SU-DHL-6 (cell line): Measurements from ENCODE around the gene ACSL6.
A peak's percentile ranks its signal among the peaks of the same experiment; 100 is the strongest.

Source experiments
- H2AFZ ChIP-seq: fragments of 200-600 bp; sonication (generic); 2 replicates; pipeline ENCODE4 v1.6.1; 2014; ENCODE audit warnings: low read depth, mild to moderate bottlenecking, moderate library complexity, mixed read lengths, antibody characterized with exemption, low read length; ENCODE audit not compliant: severe bottlenecking
- H3F3A ChIP-seq: fragments of 200-600 bp; shearing (Covaris generic); 2 replicates; pipeline ENCODE4 v1.6.0; 2016; ENCODE audit warnings: antibody characterized with exemption, mild to moderate bottlenecking; ENCODE audit not compliant: insufficient read depth
- H3K27ac ChIP-seq: fragments of 200-600 bp; sonication (generic); 2 replicates; pipeline ENCODE4 v1.5.1; 2016; ENCODE audit warnings: low read depth, mild to moderate bottlenecking, low read length, moderate library complexity, mixed read lengths
- H3K27me3 ChIP-seq: fragments of 200-600 bp; sonication (generic), shearing (Covaris generic); 2 replicates; pipeline ENCODE4 v1.6.0; 2014; ENCODE audit warnings: mild to moderate bottlenecking, low read length
- H3K36me3 ChIP-seq: fragments of 200-600 bp; sonication (generic); 2 replicates; pipeline ENCODE4 v1.6.1; 2014; ENCODE audit warnings: mild to moderate bottlenecking, low read length, mixed read lengths
- H3K4me2 ChIP-seq: fragments of 300-600, 200-600 bp; shearing (Covaris generic), sonication (generic); 2 replicates; pipeline ENCODE4 v1.6.0; 2014; ENCODE audit warnings: low read length, low read depth, mild to moderate bottlenecking; ENCODE audit not compliant: poor library complexity, severe bottlenecking
- H3K4me3 ChIP-seq: fragments of 200-600 bp; sonication (generic); 2 replicates; pipeline ENCODE4 v1.5.1; 2014; ENCODE audit warnings: antibody characterized with exemption, low read length, mild to moderate bottlenecking, mixed read lengths; ENCODE audit not compliant: insufficient read depth, poor library complexity, severe bottlenecking
- H3K79me2 ChIP-seq: fragments of 200-600 bp; sonication (generic); 2 replicates; pipeline ENCODE4 v1.6.1; 2014; ENCODE audit warnings: mild to moderate bottlenecking, low read length, moderate library complexity; ENCODE audit not compliant: insufficient read depth
- H3K9ac ChIP-seq: fragments of 200-600 bp; sonication (generic); 2 replicates; pipeline ENCODE4 v1.7.0; 2014; ENCODE audit warnings: mild to moderate bottlenecking, low read length
- H3K9me2 ChIP-seq: fragments of 200-600 bp; sonication (generic); replicated peaks from 2 replicates; pipeline ENCODE4 v1.6.1; 2014; ENCODE audit warnings: low read length; ENCODE audit not compliant: insufficient read depth
- H3K9me3 ChIP-seq: fragments of 200-600 bp; sonication (generic); 2 replicates; pipeline ENCODE4 v1.6.1; 2014; ENCODE audit warnings: low read length, mixed read lengths; ENCODE audit not compliant: insufficient read depth
- H4K20me1 ChIP-seq: fragments of 200-600 bp; sonication (generic); 2 replicates; pipeline ENCODE4 v1.6.1; 2014; ENCODE audit warnings: low read depth, mild to moderate bottlenecking, antibody characterized with exemption, low read length, moderate library complexity, mixed read lengths
- CTCF ChIP-seq: fragments of 200-600 bp; sonication (generic); IDR thresholded peaks from one replicate; pipeline ENCODE4 v1.5.1; 2017; ENCODE audit warnings: antibody characterized with exemption, mild to moderate bottlenecking, low read length, moderate library complexity; ENCODE audit not compliant: insufficient read depth, poor library complexity, severe bottlenecking
- EZH2phosphoT487 ChIP-seq: fragments of 200-600 bp; sonication (generic), shearing (Covaris generic); conservative IDR thresholded peaks from 2 replicates; pipeline ENCODE4 v1.6.1; 2018; ENCODE audit warnings: mild to moderate bottlenecking, antibody characterized with exemption, low read length, moderate library complexity, mixed read lengths

The ACSL6 gene

DNA sequence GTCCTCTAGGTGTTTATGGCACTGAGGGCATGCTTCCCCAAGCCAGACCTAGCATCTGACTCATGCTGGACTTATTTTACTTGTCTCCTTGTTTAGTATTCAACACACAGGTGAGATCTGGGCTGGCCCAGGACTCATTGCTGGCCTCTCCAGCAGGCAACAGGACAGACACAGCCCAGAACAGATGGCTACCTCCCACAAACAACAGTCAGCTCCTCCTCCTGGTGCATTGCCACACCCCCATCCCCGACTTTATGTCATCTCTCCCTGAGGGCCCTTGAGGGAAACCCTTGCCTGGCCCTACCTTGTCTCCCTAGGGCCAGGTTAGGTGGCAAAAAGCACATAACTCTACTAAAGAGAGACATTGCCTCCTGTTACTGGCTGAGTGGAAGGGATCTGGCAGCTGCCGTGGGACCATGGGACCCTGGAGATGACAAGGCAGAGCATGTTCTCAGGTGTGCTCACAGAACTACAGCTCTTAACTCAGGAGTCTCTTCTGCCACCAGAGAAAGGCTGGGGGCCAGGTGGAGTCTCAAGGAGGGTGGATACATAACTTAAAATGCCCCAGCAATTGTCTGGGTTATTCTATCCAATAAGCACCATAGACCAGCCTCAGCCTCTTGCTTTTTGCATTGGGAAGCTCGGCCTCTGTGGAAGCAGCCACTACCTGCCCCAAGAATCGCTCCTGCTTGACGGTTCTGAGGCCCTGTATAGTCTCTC lies 2.3 kb downstream of the ACSL6 start:
- H3K79me2 ChIP-seq = no peaks in the 10 kb centered on the region
- no peaks in the 10 kb centered on the region for H4K20me1 ChIP-seq
- no peak overlapping the region for H3K27ac ChIP-seq
- H3F3A ChIP-seq = no peaks in the 10 kb centered on the region
- H3K9me3 ChIP-seq = no peaks in the 10 kb centered on the region
- no peak overlapping the region for H2AFZ ChIP-seq
- TF ChIP-seq CTCF (no peak), EZH2phosphoT487 (no peak)
- no peak overlapping the region for H3K4me2 ChIP-seq
- no peaks in the 10 kb centered on the region for H3K36me3 ChIP-seq
- H3K9ac ChIP-seq = no peak overlapping the region
- no peak overlapping the region for H3K4me3 ChIP-seq
- no peaks in the 10 kb centered on the region for H3K9me2 ChIP-seq
- no peaks in the 10 kb centered on the region for H3K27me3 ChIP-seq

GRCh38 chr5:132008163-132008473 lies 3.3 kb downstream of the ACSL6 start:
- H3K79me2 ChIP-seq = no peaks in the 10 kb centered on the region
- H3F3A ChIP-seq = no peaks in the 10 kb centered on the region
- TF ChIP-seq EZH2phosphoT487 (no peak), CTCF (peak; percentile 6)
- H3K4me3 ChIP-seq = no peak overlapping the region
- H3K36me3 ChIP-seq = no peaks in the 10 kb centered on the region
- no peak overlapping the region for H3K27ac ChIP-seq
- no peaks in the 10 kb centered on the region for H3K9me3 ChIP-seq
- no peaks in the 10 kb centered on the region for H3K9me2 ChIP-seq
- H3K9ac ChIP-seq = no peak overlapping the region
- H3K4me2 ChIP-seq = no peak overlapping the region
- H3K27me3 ChIP-seq = no peaks in the 10 kb centered on the region
- H2AFZ ChIP-seq = no peak overlapping the region
- H4K20me1 ChIP-seq = no peaks in the 10 kb centered on the region

- Histone ChIP-seq H3K4me2 (no peak overlapping the region), H3K36me3 (no peaks in the 10 kb centered on the region), H4K20me1 (no peaks in the 10 kb centered on the region), H3K4me3 (no peak overlapping the region), H3K9me3 (no peaks in the 10 kb centered on the region), H3K79me2 (no peaks in the 10 kb centered on the region), H3K27me3 (no peaks in the 10 kb centered on the region), H2AFZ (no peak overlapping the region), H3K9me2 (no peaks in the 10 kb centered on the region), H3F3A (no peaks in the 10 kb centered on the region), H3K9ac (no peak overlapping the region), H3K27ac (no peak overlapping the region)
- TF ChIP-seq CTCF (peak; percentile 39), EZH2phosphoT487 (no peak)
These were observed 3.9 kb downstream of the ACSL6 start for GRCh38 chr5:132007399-132008162.
